HG03108 (cell line): Measurements from ENCODE around the gene MEIS3.
"Not testable (repeated sequence)": the region's sequence is repeated elsewhere in the genome, so short reads cannot be mapped to it uniquely, and the experiment has no call there.

Experiments used
- ATAC-seq: cut with Tn5 transposase; IDR thresholded peaks from one replicate; pipeline ENCODE4 v1.9.1; 2021; ENCODE audit warnings: moderate library complexity; ENCODE audit not compliant: unreplicated experiment

MEIS3 gene

GRCh38 chr19:47388721-47389120 lies 30.6 kb downstream of the MEIS3 start:
- ATAC-seq: not testable (repeated sequence)

- ATAC-seq: not testable (repeated sequence)
Observed at GRCh38 chr19:47387623-47388022, 31.7 kb downstream of the MEIS3 start.

- ATAC-seq: not testable (repeated sequence)
Observed at GRCh38 chr19:47386582-47386981, 32.7 kb downstream of the MEIS3 start.

GRCh38 chr19:47384533-47384932 lies 34.8 kb downstream of the MEIS3 start:
- ATAC-seq: not testable (repeated sequence)

- ATAC-seq: not testable (repeated sequence)
Observed at GRCh38 chr19:47383890-47384289, 35.4 kb downstream of the MEIS3 start.

GRCh38 chr19:47381653-47382279 lies 37.6 kb downstream of the MEIS3 start:
- no peak for ATAC-seq

- ATAC-seq: no peak
Observed at GRCh38 chr19:47381121-47381520, 38.2 kb downstream of the MEIS3 start.

GRCh38 chr19:47380559-47380958 lies 38.8 kb downstream of the MEIS3 start:
- no peak for ATAC-seq

- no peak for ATAC-seq
Observed at GRCh38 chr19:47379381-47379938, 39.9 kb downstream of the MEIS3 start.

- no peak for ATAC-seq
Observed at GRCh38 chr19:47378246-47378645, 41.1 kb downstream of the MEIS3 start.

GRCh38 chr19:47377801-47378200 lies 41.5 kb downstream of the MEIS3 start:
- no peak for ATAC-seq

- no peak for ATAC-seq
Observed at GRCh38 chr19:47377208-47377701, 42.1 kb downstream of the MEIS3 start.

- no peak for ATAC-seq
Observed at GRCh38 chr19:47376589-47377144, 42.7 kb downstream of the MEIS3 start.

- no peak for ATAC-seq
Observed at GRCh38 chr19:47375694-47376588, 43.4 kb downstream of the MEIS3 start.

GRCh38 chr19:47374876-47375693 lies 44.2 kb downstream of the MEIS3 start:
- ATAC-seq: no peak

- ATAC-seq: no peak
Observed at GRCh38 chr19:47373246-47374240, 45.8 kb downstream of the MEIS3 start.

- ATAC-seq: no peak
Observed at GRCh38 chr19:47372603-47373002, 46.7 kb downstream of the MEIS3 start.

GRCh38 chr19:47371261-47371660 lies 48.1 kb downstream of the MEIS3 start:
- no peak for ATAC-seq

- ATAC-seq: no peak
Observed at GRCh38 chr19:47370045-47370611, 49.2 kb downstream of the MEIS3 start.
